Left lung (tissue), 10 donors: ENCODE results near the gene STK16. TPM values are rescaled to one million over a fixed set of nuclear protein-coding genes. Genes with fewer than 3 reads are reported as not detected.

ENCODE experiments used
- ATAC-seq: fragments of 200-7000 bp; cut with Tn5 transposase; one replicate; pipeline ENCODE4 v1.9.1; 2020; ENCODE audit warnings: moderate library complexity
- DNase-seq, 4 donors: peaks; one replicate each; pipeline ENCODE4 v3.0.0-alpha.2; 2013 to 2020
- H3K27ac ChIP-seq, 2 donors: fragments of 200-600 bp; sonication (generic) in 1 of 2; one replicate each; pipeline versions ENCODE4 v1.5.0 to v1.8.0; 2020 to 2021
- H3K27me3 ChIP-seq, 2 donors: fragments of 200-600 bp; sonication (generic) in 1 of 2; one replicate each; pipeline versions ENCODE4 v1.5.0 to v1.8.0; 2020 to 2021
- H3K36me3 ChIP-seq, 2 donors: fragments of 200-600 bp; sonication (generic) in 1 of 2; one replicate each; pipeline versions ENCODE4 v1.5.0 to v1.8.0; 2020 to 2021
- H3K4me1 ChIP-seq, 2 donors: fragments of 200-600 bp; one replicate each; pipeline ENCODE4 v1.8.0; 2021
- H3K4me3 ChIP-seq, 2 donors: fragments of 200-600 bp; sonication (generic) in 1 of 2; one replicate each; pipeline versions ENCODE4 v1.5.0 to v1.8.0; 2020 to 2021; ENCODE audit warnings: mild to moderate bottlenecking in 1 of 2
- H3K9me3 ChIP-seq, 2 donors: fragments of 200-600 bp; sonication (generic) in 1 of 2; one replicate each; pipeline versions ENCODE4 v1.5.0 to v1.8.0; 2020 to 2021
- CTCF ChIP-seq, 2 donors: fragments of 200-600 bp; sonication (generic) in 1 of 2; IDR thresholded peaks; one replicate each; pipeline versions ENCODE4 v1.5.0 to v1.8.0; 2021; ENCODE audit warnings: antibody characterized with exemption in 2 of 2
- intact Hi-C, 2 donors: fragments of 100-400 bp; cut with DNase I; formaldehyde crosslinking; loops; one replicate each; pipeline versions ENCODE4 v1.11.2 to v1.14.2; 2022
- polyA plus RNA-seq, 6 donors: library from polyadenylated mRNA; unstranded; fragments of 120-200 nt; gene quantifications; one replicate each; pipeline ENCODE4 v1.2.1, GENCODE V29; 2013; ENCODE audit not compliant: insufficient read length in 6 of 6
- total RNA-seq, 2 donors: library from RNA; stranded (reverse); fragmentation: NEBNext Ultra II Directional; extraction: Animal tissue kit (Norgen Biotek cat#: 25700); gene quantifications; one replicate each; pipeline ENCODE4 v1.2.1, GENCODE V29; 2021
- donor health status: DM: no; HTN: yes; CAD: no.
- donor health status: DM: no; HTN: no; CAD: no.

Gene STK16
- total and polyA plus RNA-seq, 8 donors = 23.9 to 35.6 (median 33.1) TPM

- Histone ChIP-seq H3K4me3 (no peak overlapping the region), H3K4me1 (peaks cover 0 to 17% of the 10 kb centered on the region in 2 donors), H3K27me3 (peaks cover 0 to 16% of the 10 kb centered on the region in 2 donors), H3K36me3 (no peaks in the 10 kb centered on the region), H3K9me3 (no peaks in the 10 kb centered on the region), H3K27ac (no peak overlapping the region)
- ATAC-seq (no peak), DNase-seq (no peak)
- intact Hi-C loops = loop anchor here in 1 of 2 donors (10.0 kb wide), 1 partner anchor 129 kb away; the partner anchor contains the start of gene NHEJ1
- no peak for TF ChIP-seq CTCF (IDR thresholded peaks at IDR 0.05)
These were observed 48.5 kb downstream of the STK16 start for GRCh38 chr2:219293736-219294231.

GRCh38 chr2:219294356-219295351 is 49.4 kb downstream of the STK16 start:
- Histone ChIP-seq H3K27ac (peak overlapping the region in 1 of 2 donors; percentile 37), H3K36me3 (no peaks in the 10 kb centered on the region), H3K4me3 (peak overlapping the region; percentile 48 to 55), H3K9me3 (no peaks in the 10 kb centered on the region), H3K27me3 (peaks cover 0 to 25% of the 10 kb centered on the region in 2 donors), H3K4me1 (peaks cover 0 to 18% of the 10 kb centered on the region in 2 donors)
- intact Hi-C loops = loop anchor here (5.0 to 10.0 kb wide), 2 partner anchors 122 to 130 kb away; partner anchors contain the start of genes NHEJ1 (in 1 of the 2) and SLC23A3 (in 1 of the 2)
- DNase-seq (peak; percentile 80 to 99 (median 90)), ATAC-seq (peak; percentile 98)
- peak; percentile 99 for TF ChIP-seq CTCF (IDR thresholded peaks at IDR 0.05)

GRCh38 chr2:219296142-219296541 is 50.9 kb downstream of the STK16 start:
- DNase-seq (no peak), ATAC-seq (no peak)
- Histone ChIP-seq H3K36me3 (no peaks in the 10 kb centered on the region), H3K27me3 (peaks cover 0 to 40% of the 10 kb centered on the region in 2 donors), H3K4me3 (no peak overlapping the region), H3K4me1 (peaks cover 0 to 18% of the 10 kb centered on the region in 2 donors), H3K9me3 (no peaks in the 10 kb centered on the region), H3K27ac (no peak overlapping the region)
- intact Hi-C loops = loop anchor here (5.0 to 10.0 kb wide), 2 partner anchors 124 to 131 kb away; partner anchors contain the start of genes NHEJ1 (in 1 of the 2) and SLC23A3 (in 1 of the 2)
- no peak for TF ChIP-seq CTCF (IDR thresholded peaks at IDR 0.05)

- H3K4me3 ChIP-seq = no peak overlapping the region
- H3K27ac ChIP-seq = no peak overlapping the region
- DNase-seq (peak in 1 of 4 donors; percentile 26), ATAC-seq (no peak)
- peaks cover 0 to 18% of the 10 kb centered on the region in 2 donors for H3K4me1 ChIP-seq
- intact Hi-C loops = loop anchor here (5.0 to 10.0 kb wide), 2 partner anchors 125 to 132 kb away; partner anchors contain the start of genes NHEJ1 (in 1 of the 2) and SLC23A3 (in 1 of the 2)
- H3K27me3 ChIP-seq = peaks cover 0 to 47% of the 10 kb centered on the region in 2 donors
- H3K9me3 ChIP-seq = no peaks in the 10 kb centered on the region
- H3K36me3 ChIP-seq = no peaks in the 10 kb centered on the region
- no peak for TF ChIP-seq CTCF (IDR thresholded peaks at IDR 0.05)
These were observed 51.5 kb downstream of the STK16 start for GRCh38 chr2:219296631-219297391.
